ENCODE results near the gene SLC25A48.

The SLC25A48 gene

GRCh38 chr5:135934939-135935338 lies 100.5 kb downstream of the SLC25A48 start:
- Histone ChIP-seq H3K9me3 (ENCODE audit: insufficient read depth, low read depth, low read length) (no peaks in the 10 kb centered on the region), H3K4me3 (ENCODE audit: low read length, poor library complexity, severe bottlenecking) (no peak overlapping the region), H3K4me1 (ENCODE audit: insufficient read depth, low read length, poor library complexity, severe bottlenecking) (no peaks in the 10 kb centered on the region), H3K4me2 (ENCODE audit: low read depth, low read length, poor library complexity, severe bottlenecking) (no peak overlapping the region), H3K9ac (ENCODE audit: low read depth, low read length, poor library complexity, severe bottlenecking) (no peak overlapping the region), H3K36me3 (ENCODE audit: insufficient read depth, low read length) (no peaks in the 10 kb centered on the region), H3F3A (ENCODE audit: low read depth) (no peaks in the 10 kb centered on the region), H4K20me1 (ENCODE audit: insufficient read depth, low read length, poor library complexity, severe bottlenecking) (no peaks in the 10 kb centered on the region), H3K79me2 (ENCODE audit: insufficient read depth, low read length) (no peaks in the 10 kb centered on the region), H3K9me2 (replicated peaks; ENCODE audit: low read depth, low read length) (no peaks in the 10 kb centered on the region), H3K27me3 (ENCODE audit: insufficient read depth, low read length, poor library complexity, severe bottlenecking) (no peaks in the 10 kb centered on the region), H2AFZ (ENCODE audit: low read length) (no peak overlapping the region)
- TF ChIP-seq EZH2phosphoT487 (IDR thresholded peaks at IDR 0.05; ENCODE audit: borderline replicate concordance), result no peak
- TF ChIP-seq, protein P1, sequence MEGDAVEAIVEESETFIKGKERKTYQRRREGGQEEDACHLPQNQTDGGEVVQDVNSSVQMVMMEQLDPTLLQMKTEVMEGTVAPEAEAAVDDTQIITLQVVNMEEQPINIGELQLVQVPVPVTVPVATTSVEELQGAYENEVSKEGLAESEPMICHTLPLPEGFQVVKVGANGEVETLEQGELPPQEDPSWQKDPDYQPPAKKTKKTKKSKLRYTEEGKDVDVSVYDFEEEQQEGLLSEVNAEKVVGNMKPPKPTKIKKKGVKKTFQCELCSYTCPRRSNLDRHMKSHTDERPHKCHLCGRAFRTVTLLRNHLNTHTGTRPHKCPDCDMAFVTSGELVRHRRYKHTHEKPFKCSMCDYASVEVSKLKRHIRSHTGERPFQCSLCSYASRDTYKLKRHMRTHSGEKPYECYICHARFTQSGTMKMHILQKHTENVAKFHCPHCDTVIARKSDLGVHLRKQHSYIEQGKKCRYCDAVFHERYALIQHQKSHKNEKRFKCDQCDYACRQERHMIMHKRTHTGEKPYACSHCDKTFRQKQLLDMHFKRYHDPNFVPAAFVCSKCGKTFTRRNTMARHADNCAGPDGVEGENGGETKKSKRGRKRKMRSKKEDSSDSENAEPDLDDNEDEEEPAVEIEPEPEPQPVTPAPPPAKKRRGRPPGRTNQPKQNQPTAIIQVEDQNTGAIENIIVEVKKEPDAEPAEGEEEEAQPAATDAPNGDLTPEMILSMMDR (conservative IDR thresholded peaks at IDR 0.05; ENCODE audit: low read length), result no peak

GRCh38 chr5:135937245-135937911 lies 102.9 kb downstream of the SLC25A48 start:
- Histone ChIP-seq H3K79me2 (ENCODE audit: insufficient read depth, low read length) (no peaks in the 10 kb centered on the region), H3K9me2 (replicated peaks; ENCODE audit: low read depth, low read length) (no peaks in the 10 kb centered on the region), H3K4me1 (ENCODE audit: insufficient read depth, low read length, poor library complexity, severe bottlenecking) (no peaks in the 10 kb centered on the region), H3K9ac (ENCODE audit: low read depth, low read length, poor library complexity, severe bottlenecking) (no peak overlapping the region), H3K27me3 (ENCODE audit: insufficient read depth, low read length, poor library complexity, severe bottlenecking) (no peaks in the 10 kb centered on the region), H3K9me3 (ENCODE audit: insufficient read depth, low read depth, low read length) (no peaks in the 10 kb centered on the region), H3K4me3 (ENCODE audit: low read length, poor library complexity, severe bottlenecking) (no peak overlapping the region), H3F3A (ENCODE audit: low read depth) (no peaks in the 10 kb centered on the region), H4K20me1 (ENCODE audit: insufficient read depth, low read length, poor library complexity, severe bottlenecking) (no peaks in the 10 kb centered on the region), H3K36me3 (ENCODE audit: insufficient read depth, low read length) (no peaks in the 10 kb centered on the region), H2AFZ (ENCODE audit: low read length) (no peak overlapping the region), H3K4me2 (ENCODE audit: low read depth, low read length, poor library complexity, severe bottlenecking) (no peak overlapping the region)
- no peak for TF ChIP-seq EZH2phosphoT487 (IDR thresholded peaks at IDR 0.05; ENCODE audit: borderline replicate concordance)
- TF ChIP-seq, protein P1 (conservative IDR thresholded peaks at IDR 0.05; ENCODE audit: low read length), result no peak
